Measurements from ENCODE around the gene SMTN. TPM values are rescaled to one million over a fixed set of nuclear protein-coding genes. Genes with fewer than 3 reads are reported as not detected.

Gene SMTN
- total RNA-seq, 3 donors from 2014 or later: 13.9 to 54.1 (median 41.6) TPM

DNA sequence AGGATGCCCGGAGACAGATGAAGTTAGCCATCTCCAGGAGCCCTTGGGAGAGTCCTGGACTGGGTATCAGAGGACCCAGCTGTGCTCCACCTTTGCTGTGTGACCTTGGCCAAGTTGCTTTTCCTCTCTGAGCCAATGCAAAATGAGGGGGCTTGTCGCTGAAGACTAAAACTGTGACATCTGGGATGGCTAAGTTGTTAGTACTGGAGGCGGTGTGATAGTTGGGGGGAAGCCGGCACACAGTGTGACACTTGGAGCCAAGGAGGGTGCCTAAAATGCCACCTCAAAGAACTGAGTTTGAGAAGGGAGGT, 42.1 kb downstream of the SMTN start:
- peak overlapping the region in 2 of 3 donors; percentile 49 to 74 for H3K4me3 ChIP-seq
- DNase-seq (ENCODE audit: low spot score in 2 of 2): no peak
- no peaks in the 10 kb centered on the region for H3K27me3 ChIP-seq
- H3K27ac ChIP-seq: peak overlapping the region; percentile 81
- intact Hi-C loops (cut with DNase I; ENCODE audit: low total_unique reads): no loop called here
- H3K4me1 ChIP-seq: peaks cover 3 to 7% of the 10 kb centered on the region in 2 donors
- no peaks in the 10 kb centered on the region for H3K9me3 ChIP-seq
- H3K36me3 ChIP-seq: no peaks in the 10 kb centered on the region
- TF ChIP-seq, protein P1, sequence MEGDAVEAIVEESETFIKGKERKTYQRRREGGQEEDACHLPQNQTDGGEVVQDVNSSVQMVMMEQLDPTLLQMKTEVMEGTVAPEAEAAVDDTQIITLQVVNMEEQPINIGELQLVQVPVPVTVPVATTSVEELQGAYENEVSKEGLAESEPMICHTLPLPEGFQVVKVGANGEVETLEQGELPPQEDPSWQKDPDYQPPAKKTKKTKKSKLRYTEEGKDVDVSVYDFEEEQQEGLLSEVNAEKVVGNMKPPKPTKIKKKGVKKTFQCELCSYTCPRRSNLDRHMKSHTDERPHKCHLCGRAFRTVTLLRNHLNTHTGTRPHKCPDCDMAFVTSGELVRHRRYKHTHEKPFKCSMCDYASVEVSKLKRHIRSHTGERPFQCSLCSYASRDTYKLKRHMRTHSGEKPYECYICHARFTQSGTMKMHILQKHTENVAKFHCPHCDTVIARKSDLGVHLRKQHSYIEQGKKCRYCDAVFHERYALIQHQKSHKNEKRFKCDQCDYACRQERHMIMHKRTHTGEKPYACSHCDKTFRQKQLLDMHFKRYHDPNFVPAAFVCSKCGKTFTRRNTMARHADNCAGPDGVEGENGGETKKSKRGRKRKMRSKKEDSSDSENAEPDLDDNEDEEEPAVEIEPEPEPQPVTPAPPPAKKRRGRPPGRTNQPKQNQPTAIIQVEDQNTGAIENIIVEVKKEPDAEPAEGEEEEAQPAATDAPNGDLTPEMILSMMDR (IDR thresholded peaks at IDR 0.05): no peak
- no peak for TF ChIP-seq POLR2AphosphoS5 (IDR thresholded peaks at IDR 0.05)
- no peak for TF ChIP-seq POLR2A (IDR thresholded peaks at IDR 0.05)

DNA sequence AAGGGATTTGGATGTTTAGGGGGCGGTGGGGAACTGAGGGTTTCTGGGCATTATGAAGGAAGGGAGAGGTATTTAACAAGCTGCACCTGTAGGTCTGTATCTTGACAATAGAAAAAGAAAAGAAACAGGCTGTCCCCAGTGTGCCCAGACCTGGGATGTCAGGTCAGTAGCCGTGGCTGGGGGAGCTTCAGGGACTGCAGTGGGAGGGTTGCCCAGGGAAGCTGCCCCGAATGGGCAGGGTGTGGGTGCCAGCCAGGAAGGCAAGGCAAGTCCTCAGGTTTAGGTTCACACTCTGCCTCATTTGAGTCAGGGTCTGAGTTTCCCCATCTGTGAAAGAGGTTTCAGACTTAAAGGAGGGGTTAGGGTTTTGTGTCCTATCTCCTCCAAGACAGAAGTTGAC, 43.2 kb downstream of the SMTN start:
- Histone ChIP-seq H3K9me3 (no peaks in the 10 kb centered on the region), H3K4me1 (peaks cover 3 to 7% of the 10 kb centered on the region in 2 donors), H3K36me3 (no peaks in the 10 kb centered on the region), H3K27ac (no peak overlapping the region), H3K4me3 (no peak overlapping the region), H3K27me3 (no peaks in the 10 kb centered on the region)
- TF ChIP-seq, protein P1 (IDR thresholded peaks at IDR 0.05): no peak
- TF ChIP-seq POLR2A (IDR thresholded peaks at IDR 0.05) (no peak), POLR2AphosphoS5 (IDR thresholded peaks at IDR 0.05) (no peak)
- intact Hi-C loops (cut with DNase I; ENCODE audit: low total_unique reads): no loop called here
- no peak for DNase-seq (ENCODE audit: low spot score in 2 of 2)

DNA sequence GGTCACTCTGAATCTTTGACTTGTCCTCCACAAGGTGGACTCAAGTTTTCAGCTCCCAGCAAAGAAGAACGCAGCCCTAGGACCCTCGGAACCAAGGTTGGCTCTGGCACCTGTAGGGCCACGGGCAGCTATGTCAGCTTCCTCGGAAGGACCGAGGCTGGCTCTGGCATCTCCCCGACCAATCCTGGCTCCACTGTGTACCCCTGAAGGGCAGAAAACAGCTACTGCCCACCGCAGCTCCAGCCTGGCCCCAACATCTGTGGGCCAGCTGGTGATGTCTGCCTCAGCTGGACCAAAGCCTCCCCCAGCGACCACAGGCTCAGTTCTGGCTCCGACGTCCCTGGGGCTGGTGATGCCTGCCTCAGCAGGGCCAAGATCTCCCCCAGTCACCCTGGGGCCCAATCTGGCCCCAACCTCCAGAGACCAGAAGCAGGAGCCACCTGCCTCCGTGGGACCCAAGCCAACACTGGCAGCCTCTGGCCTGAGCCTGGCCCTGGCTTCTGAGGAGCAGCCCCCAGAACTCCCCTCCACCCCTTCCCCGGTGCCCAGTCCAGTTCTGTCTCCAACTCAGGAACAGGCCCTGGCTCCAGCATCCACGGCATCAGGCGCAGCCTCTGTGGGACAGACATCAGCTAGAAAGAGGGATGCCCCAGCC, 43.8 kb downstream of the SMTN start:
- Histone ChIP-seq H3K4me3 (no peak overlapping the region), H3K4me1 (peaks cover 3 to 7% of the 10 kb centered on the region in 2 donors), H3K27me3 (no peaks in the 10 kb centered on the region), H3K36me3 (no peaks in the 10 kb centered on the region), H3K27ac (no peak overlapping the region), H3K9me3 (no peaks in the 10 kb centered on the region)
- intact Hi-C loops (cut with DNase I; ENCODE audit: low total_unique reads): no loop called here
- DNase-seq (ENCODE audit: low spot score in 2 of 2): no peak
- TF ChIP-seq POLR2A (IDR thresholded peaks at IDR 0.05): no peak
- TF ChIP-seq POLR2AphosphoS5 (IDR thresholded peaks at IDR 0.05): no peak
- TF ChIP-seq, protein P1 (IDR thresholded peaks at IDR 0.05): no peak

DNA sequence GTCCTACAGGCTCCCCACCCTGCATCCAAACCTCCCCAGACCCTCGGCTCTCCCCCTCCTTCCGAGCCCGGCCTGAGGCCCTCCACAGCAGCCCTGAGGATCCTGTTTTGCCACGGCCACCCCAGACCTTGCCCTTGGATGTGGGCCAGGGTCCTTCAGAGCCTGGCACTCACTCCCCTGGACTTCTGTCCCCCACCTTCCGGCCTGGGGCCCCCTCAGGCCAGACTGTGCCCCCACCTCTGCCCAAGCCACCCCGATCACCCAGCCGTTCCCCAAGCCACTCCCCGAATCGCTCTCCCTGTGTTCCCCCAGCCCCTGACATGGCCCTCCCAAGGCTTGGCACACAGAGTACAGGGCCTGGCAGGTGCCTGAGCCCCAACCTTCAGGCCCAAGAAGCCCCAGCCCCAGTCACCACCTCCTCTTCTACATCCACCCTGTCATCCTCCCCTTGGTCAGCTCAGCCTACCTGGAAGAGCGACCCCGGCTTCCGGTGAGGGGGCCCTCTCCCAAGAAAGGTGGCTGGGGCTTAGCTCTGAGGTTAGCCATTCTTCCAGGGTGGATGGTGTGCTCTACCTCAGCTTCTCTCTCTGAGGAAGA, 44.5 kb downstream of the SMTN start:
- DNase-seq (ENCODE audit: low spot score in 2 of 2): no peak
- Histone ChIP-seq H3K4me3 (no peak overlapping the region), H3K27ac (no peak overlapping the region), H3K9me3 (no peaks in the 10 kb centered on the region), H3K4me1 (peaks cover 3 to 7% of the 10 kb centered on the region in 2 donors), H3K36me3 (no peaks in the 10 kb centered on the region), H3K27me3 (no peaks in the 10 kb centered on the region)
- intact Hi-C loops (cut with DNase I; ENCODE audit: low total_unique reads): loop anchor here (2.0 kb wide), 1 partner anchor 51 kb away; no protein-coding TSS in a partner anchor
- no peak for TF ChIP-seq POLR2AphosphoS5 (IDR thresholded peaks at IDR 0.05)
- TF ChIP-seq POLR2A (IDR thresholded peaks at IDR 0.05): no peak
- TF ChIP-seq, protein P1 (IDR thresholded peaks at IDR 0.05): no peak

DNA sequence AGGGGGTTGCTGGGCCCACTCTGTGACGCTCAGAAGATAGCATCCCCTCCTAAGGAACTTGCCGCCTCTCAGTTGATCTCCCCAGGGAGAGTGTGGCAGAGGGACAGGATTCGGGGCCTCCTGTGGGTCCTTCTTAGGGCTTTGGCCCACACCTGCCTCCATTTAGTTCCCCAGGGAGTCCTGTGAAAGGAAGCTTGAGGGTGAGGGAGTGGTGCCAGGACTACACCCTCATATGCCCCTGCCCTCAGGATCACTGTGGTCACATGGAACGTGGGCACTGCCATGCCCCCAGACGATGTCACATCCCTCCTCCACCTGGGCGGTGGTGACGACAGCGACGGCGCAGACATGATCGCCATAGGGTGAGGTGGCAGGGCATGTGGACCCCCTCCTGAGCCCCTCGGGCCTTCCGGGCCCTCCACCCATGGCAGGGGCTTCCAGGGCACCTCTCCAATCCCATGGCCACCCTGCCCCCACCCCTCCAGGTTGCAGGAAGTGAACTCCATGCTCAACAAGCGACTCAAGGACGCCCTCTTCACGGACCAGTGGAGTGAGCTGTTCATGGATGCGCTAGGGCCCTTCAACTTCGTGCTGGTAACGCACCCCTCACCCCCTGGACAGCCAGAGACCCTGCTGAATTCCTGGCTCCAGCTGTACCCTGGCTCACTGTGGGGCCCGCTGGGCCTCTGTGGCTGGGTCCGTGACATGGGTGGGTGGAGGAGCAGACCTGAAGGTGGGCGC, 45.2 kb downstream of the SMTN start:
- intact Hi-C loops (cut with DNase I; ENCODE audit: low total_unique reads): loop anchor here (2.0 kb wide), 1 partner anchor 51 kb away; no protein-coding TSS in a partner anchor
- TF ChIP-seq POLR2AphosphoS5 (IDR thresholded peaks at IDR 0.05) (no peak), POLR2A (IDR thresholded peaks at IDR 0.05) (no peak)
- TF ChIP-seq, protein P1 (IDR thresholded peaks at IDR 0.05): no peak
- Histone ChIP-seq H3K9me3 (no peaks in the 10 kb centered on the region), H3K4me1 (peaks cover 3 to 7% of the 10 kb centered on the region in 2 donors), H3K27ac (no peak overlapping the region), H3K36me3 (no peaks in the 10 kb centered on the region), H3K4me3 (no peak overlapping the region), H3K27me3 (no peaks in the 10 kb centered on the region)
- no peak for DNase-seq (ENCODE audit: low spot score in 2 of 2)

Data from breast epithelium (tissue), 4 donors.